K562 (cell line): ENCODE data around the gene PCDH8. TPM values are rescaled to one million over a fixed set of nuclear protein-coding genes. Genes with fewer than 3 reads are reported as not detected.

Experiments
- ATAC-seq: fragments of 200-7000 bp; cut with Tn5 transposase; 3 replicates; pipeline ENCODE4 v1.9.1; 2020; ENCODE audit warnings: moderate library complexity
- BruUV-seq: library from RNA; stranded (reverse); fragments of 400-500 nt; replicated peaks from 2 replicates; lab custom pipeline; 2021; lab: Mats Ljungman, UMichigan
- CTCF ChIA-PET: fragments of 300-600 bp; formaldehyde crosslinking; extraction: SDS; loops from one replicate; lab custom pipeline; 2021; ENCODE audit warnings: low intra/inter-chr PET ratio; lab: Yijun Ruan, JAX
- POLR2A ChIA-PET: fragments of 300-600, 350-650 bp; sonication (Branson Sonifier 250); formaldehyde crosslinking; extraction: SDS; loops from one replicate; lab custom pipeline; 2021; ENCODE audit warnings: antibody characterized with exemption, inconsistent platforms; lab: Yijun Ruan, JAX
- DNase-seq, 4 experiments: peaks; one replicate each; pipeline versions ENCODE4 v3.0.0 to v3.0.0-alpha.2; 2011 to 2018; ENCODE audit warnings: low spot score in 3 of 4, mixed read lengths in 3 of 4; ENCODE audit errors: extremely low read depth in 1 of 4
- FAIRE-seq: peaks from 2 replicates; lab custom pipeline; 2011; peaks lifted over from hg19 to GRCh38; lab: Jason Lieb, UNC
- H2AFZ ChIP-seq: 2 replicates; pipeline ENCODE4 v1.6.0; 2011; ENCODE audit warnings: low read depth, low read length, control low read depth, inconsistent platforms
- H3K27ac ChIP-seq: fragments of 200-600 bp; 3 replicates; pipeline ENCODE4 v1.8.0; 2011; ENCODE audit warnings: low read depth, mild to moderate bottlenecking, control low read depth, inconsistent platforms, low read length, moderate library complexity, mixed read lengths; ENCODE audit errors: extremely low read depth
- H3K27me3 ChIP-seq, 2 experiments: fragments of 300-600 bp in 1 of 2; 2 replicates in 1 of 2; 3 replicates in 1 of 2; pipeline versions ENCODE4 v1.6.0 to v1.8.0; 2011; ENCODE audit warnings: inconsistent platforms in 2 of 2, low read length in 2 of 2, mild to moderate bottlenecking in 1 of 2, mixed read lengths in 1 of 2, moderate library complexity in 1 of 2; ENCODE audit not compliant: control insufficient read depth in 2 of 2, insufficient read depth in 2 of 2
- H3K36me3 ChIP-seq: fragments of 300-600 bp; 3 replicates; pipeline ENCODE4 v1.8.0; 2011; ENCODE audit warnings: mild to moderate bottlenecking, low read length, inconsistent platforms; ENCODE audit not compliant: control insufficient read depth, insufficient read depth
- H3K4me1 ChIP-seq, 2 experiments: fragments of 200-600 bp in 1 of 2; replicated peaks in 1 of 2; 2 replicates in 1 of 2; 3 replicates in 1 of 2; pipeline versions ENCODE4 v1.5.1 to v1.8.0; 2011; ENCODE audit warnings: inconsistent platforms in 2 of 2, low read length in 2 of 2, mild to moderate bottlenecking in 1 of 2, mixed read lengths in 1 of 2, moderate library complexity in 1 of 2; ENCODE audit not compliant: control insufficient read depth in 2 of 2, insufficient read depth in 2 of 2
- H3K4me2 ChIP-seq: 2 replicates; pipeline ENCODE4 v1.6.1; 2011; ENCODE audit warnings: low read length, control low read depth, inconsistent platforms, mixed read lengths; ENCODE audit not compliant: insufficient read depth
- H3K4me3 ChIP-seq: fragments of 200-600 bp; sonication (generic), shearing (Covaris generic); 2 replicates; pipeline ENCODE4 v1.5.1; 2016; ENCODE audit warnings: control low read depth, inconsistent platforms
- H3K79me2 ChIP-seq: fragments of 200-600 bp; 3 replicates; pipeline ENCODE4 v1.8.0; 2011; ENCODE audit warnings: low read length, inconsistent platforms; ENCODE audit not compliant: control insufficient read depth, insufficient read depth
- H3K9ac ChIP-seq, 2 experiments: 2 replicates each; pipeline versions ENCODE4 v1.6.0 to v1.6.1; 2011; ENCODE audit warnings: low read depth in 2 of 2, low read length in 2 of 2, control low read depth in 1 of 2, inconsistent platforms in 1 of 2, mild to moderate bottlenecking in 1 of 2, mixed read lengths in 1 of 2; ENCODE audit not compliant: insufficient read depth in 1 of 2
- H3K9me1 ChIP-seq: one replicate; pipeline ENCODE4 v1.6.0; 2011; ENCODE audit warnings: inconsistent platforms, mild to moderate bottlenecking, low read length, moderate library complexity; ENCODE audit not compliant: control insufficient read depth, insufficient read depth
- H3K9me3 ChIP-seq: replicated peaks from 2 replicates; pipeline ENCODE4 v1.5.1; 2011; ENCODE audit warnings: low read depth, low read length, inconsistent platforms; ENCODE audit not compliant: control insufficient read depth, insufficient read depth
- H4K20me1 ChIP-seq: replicated peaks from 2 replicates; pipeline ENCODE4 v1.6.1; 2011; ENCODE audit warnings: low read length, inconsistent platforms, mixed read lengths; ENCODE audit not compliant: control insufficient read depth, insufficient read depth
- DMBX1 ChIP-seq: fragments of 250-450 bp; sonication (Bioruptor Pico); IDR thresholded peaks from 2 replicates; pipeline ENCODE4 v1.8.0; 2022; ENCODE audit warnings: inconsistent platforms, mild to moderate bottlenecking, moderate library complexity, borderline replicate concordance
- EZH2 ChIP-seq: IDR thresholded peaks from 2 replicates; pipeline ENCODE4 v1.6.1; 2012; ENCODE audit warnings: low read depth, mild to moderate bottlenecking, inconsistent platforms, low read length, borderline replicate concordance
- KAT7 ChIP-seq: sonication (generic); formaldehyde crosslinking; IDR thresholded peaks from 2 replicates; pipeline ENCODE4 v1.8.0; 2022; ENCODE audit warnings: missing genetic modification reagents, mild to moderate bottlenecking, borderline replicate concordance
- NR3C1 ChIP-seq: sonication (generic); formaldehyde crosslinking; IDR thresholded peaks from 2 replicates; pipeline ENCODE4 v1.8.1; 2022; ENCODE audit warnings: missing genetic modification reagents
- PHB2 ChIP-seq: fragments of 450-650 bp; IDR thresholded peaks from 2 replicates; pipeline ENCODE4 v1.6.1; 2017; ENCODE audit warnings: low read depth
- RNF2 ChIP-seq: sonication (generic); IDR thresholded peaks from 2 replicates; pipeline ENCODE4 v1.6.1; 2016
- SMAD4 ChIP-seq: fragments of 250-450 bp; sonication (Bioruptor Pico); conservative IDR thresholded peaks from 2 replicates; pipeline ENCODE4 v1.8.0; 2021; ENCODE audit warnings: inconsistent platforms, mild to moderate bottlenecking, moderate library complexity
- ZNF282 ChIP-seq: sonication (generic); formaldehyde crosslinking; IDR thresholded peaks from 2 replicates; pipeline ENCODE4 v1.8.1; 2023; ENCODE audit warnings: missing genetic modification reagents
- ZNF778 ChIP-seq: fragments of 450-650 bp; formaldehyde crosslinking; IDR thresholded peaks from 2 replicates; pipeline ENCODE4 v1.4.0; 2020; ENCODE audit warnings: mild to moderate bottlenecking, moderate library complexity
- WGBS: fragments of 100-300 bp; shearing (Covaris generic); methylation state at CpG from one replicate; pipeline ENCODE4 v1.1.6; 2016; ENCODE audit warnings: low coverage, mixed read lengths; ENCODE audit not compliant: insufficient coverage; ENCODE audit errors: missing lambda C conversion rate; 5-methylcytosine and 5-hydroxymethylcytosine counted together
- in situ Hi-C: fragments of 300-500 bp; cut with MboI; formaldehyde crosslinking; loops from 4 replicates; pipeline ENCODE4 v1.15.0; 2018; ENCODE audit warnings: inconsistent platforms, mixed read lengths
- intact Hi-C: fragments of 100-400 bp; cut with micrococcal nuclease; formaldehyde crosslinking; loops from 2 replicates; pipeline ENCODE4 v1.14.2; 2022
- polyA plus RNA-seq, 8 experiments: library from polyadenylated mRNA; depleted of rRNA in 4 of 8; stranded (reverse) in 5 of 8; unstranded in 3 of 8; fragments of >200 nt; fragmentation: Nextera tagmentation in 2 of 8; fragmentation: Illumina TruSeq in 1 of 8; extraction: Ambion mirVana in 2 of 8; extraction: Trizol in 1 of 8; gene quantifications; 2 replicates each; pipeline versions ENCODE4 v1.2.1 to v1.2.3, GENCODE V29; 2011 to 2014; ENCODE audit warnings: inconsistent platforms in 1 of 8, missing spikeins in 1 of 8
- total RNA-seq, 7 experiments: library from RNA; depleted of rRNA in 6 of 7; stranded (reverse); fragments of >200 nt in 6 of 7; fragmentation: Illumina TruSeq in 2 of 7; extraction: Trizol in 2 of 7; gene quantifications; 2 replicates each; pipeline versions ENCODE4 v1.2.1 to v1.2.3, GENCODE V29; 2011 to 2021; ENCODE audit warnings: low replicate concordance in 1 of 7
- TF ChIP-seq, protein P1 (sequence below): fragments of 450-650 bp; IDR thresholded peaks from 2 replicates; pipeline ENCODE4 v1.6.1; 2016

PCDH8 gene
- total and polyA plus RNA-seq, 9 of the 15 experiments (the other 6 are each of a cell fraction or from before 2014, with no cell fraction given) = not detected

DNA sequence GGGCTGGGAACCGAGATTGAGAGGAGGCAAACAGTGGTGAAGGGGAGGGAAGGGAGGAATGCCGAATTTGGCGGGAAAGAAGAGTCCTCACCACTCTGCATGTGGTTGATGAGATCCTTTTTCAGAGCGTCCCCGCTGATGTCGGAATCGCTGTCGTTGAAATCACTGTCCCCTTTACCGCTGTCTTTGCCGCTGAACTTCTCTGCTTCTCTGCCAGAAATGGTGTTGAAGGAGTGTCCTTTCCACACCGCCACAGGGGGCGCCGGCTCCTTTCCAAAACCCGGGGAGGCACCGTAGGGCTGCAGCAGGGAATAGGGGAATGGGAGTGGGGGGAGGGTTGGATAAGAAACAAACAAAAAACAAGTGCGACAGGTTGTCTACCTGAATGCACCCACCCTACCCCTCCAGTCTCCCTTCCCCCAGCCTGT lies 3.1 kb downstream of the PCDH8 start:
- WGBS = 26% methylated on average over 11 of the region's 16 CpGs
- no peak overlapping the region for H3K4me3 ChIP-seq
- ATAC-seq (no peak), FAIRE-seq (no peak), DNase-seq (no peak)
- intact Hi-C loops = no loop called here
- H3K9me3 ChIP-seq = no peaks in the 10 kb centered on the region
- ChIA-PET POLR2A (no interaction called here), CTCF (no interaction called here)
- no peaks in the 10 kb centered on the region for H3K27me3 ChIP-seq
- no peaks in the 10 kb centered on the region for H3K4me1 ChIP-seq
- no peak overlapping the region for H3K4me2 ChIP-seq
- H3K79me2 ChIP-seq = no peaks in the 10 kb centered on the region
- in situ Hi-C loops = no loop called here
- H3K9me1 ChIP-seq = no peaks in the 10 kb centered on the region
- H4K20me1 ChIP-seq = no peaks in the 10 kb centered on the region
- no peaks in the 10 kb centered on the region for H3K36me3 ChIP-seq
- H3K27ac ChIP-seq = no peak overlapping the region
- TF ChIP-seq NR3C1 (no peak), DMBX1 (CRISPR knock-in tag) (no peak), KAT7 (no peak), ZNF778 (CRISPR knock-in tag) (no peak), PHB2 (no peak), SMAD4 (CRISPR knock-in tag) (no peak), EZH2 (no peak), ZNF282 (CRISPR knock-in tag) (no peak), RNF2 (no peak)
- TF ChIP-seq, protein P1, sequence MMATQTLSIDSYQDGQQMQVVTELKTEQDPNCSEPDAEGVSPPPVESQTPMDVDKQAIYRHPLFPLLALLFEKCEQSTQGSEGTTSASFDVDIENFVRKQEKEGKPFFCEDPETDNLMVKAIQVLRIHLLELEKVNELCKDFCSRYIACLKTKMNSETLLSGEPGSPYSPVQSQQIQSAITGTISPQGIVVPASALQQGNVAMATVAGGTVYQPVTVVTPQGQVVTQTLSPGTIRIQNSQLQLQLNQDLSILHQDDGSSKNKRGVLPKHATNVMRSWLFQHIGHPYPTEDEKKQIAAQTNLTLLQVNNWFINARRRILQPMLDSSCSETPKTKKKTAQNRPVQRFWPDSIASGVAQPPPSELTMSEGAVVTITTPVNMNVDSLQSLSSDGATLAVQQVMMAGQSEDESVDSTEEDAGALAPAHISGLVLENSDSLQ = no peak
- no peak overlapping the region for H2AFZ ChIP-seq
- no peak overlapping the region for H3K9ac ChIP-seq
- BruUV-seq = no TSS peak
